HG02759 (cell line): ENCODE measurements around the gene EPG5.
"Not testable (repeated sequence)": the region's sequence is repeated elsewhere in the genome, so short reads cannot be mapped to it uniquely, and the experiment has no call there.

Experiments
- ATAC-seq: cut with Tn5 transposase; IDR thresholded peaks from one replicate; pipeline ENCODE4 v1.9.1; 2021; ENCODE audit warnings: mild to moderate bottlenecking, moderate library complexity; ENCODE audit not compliant: unreplicated experiment

Gene EPG5

DNA sequence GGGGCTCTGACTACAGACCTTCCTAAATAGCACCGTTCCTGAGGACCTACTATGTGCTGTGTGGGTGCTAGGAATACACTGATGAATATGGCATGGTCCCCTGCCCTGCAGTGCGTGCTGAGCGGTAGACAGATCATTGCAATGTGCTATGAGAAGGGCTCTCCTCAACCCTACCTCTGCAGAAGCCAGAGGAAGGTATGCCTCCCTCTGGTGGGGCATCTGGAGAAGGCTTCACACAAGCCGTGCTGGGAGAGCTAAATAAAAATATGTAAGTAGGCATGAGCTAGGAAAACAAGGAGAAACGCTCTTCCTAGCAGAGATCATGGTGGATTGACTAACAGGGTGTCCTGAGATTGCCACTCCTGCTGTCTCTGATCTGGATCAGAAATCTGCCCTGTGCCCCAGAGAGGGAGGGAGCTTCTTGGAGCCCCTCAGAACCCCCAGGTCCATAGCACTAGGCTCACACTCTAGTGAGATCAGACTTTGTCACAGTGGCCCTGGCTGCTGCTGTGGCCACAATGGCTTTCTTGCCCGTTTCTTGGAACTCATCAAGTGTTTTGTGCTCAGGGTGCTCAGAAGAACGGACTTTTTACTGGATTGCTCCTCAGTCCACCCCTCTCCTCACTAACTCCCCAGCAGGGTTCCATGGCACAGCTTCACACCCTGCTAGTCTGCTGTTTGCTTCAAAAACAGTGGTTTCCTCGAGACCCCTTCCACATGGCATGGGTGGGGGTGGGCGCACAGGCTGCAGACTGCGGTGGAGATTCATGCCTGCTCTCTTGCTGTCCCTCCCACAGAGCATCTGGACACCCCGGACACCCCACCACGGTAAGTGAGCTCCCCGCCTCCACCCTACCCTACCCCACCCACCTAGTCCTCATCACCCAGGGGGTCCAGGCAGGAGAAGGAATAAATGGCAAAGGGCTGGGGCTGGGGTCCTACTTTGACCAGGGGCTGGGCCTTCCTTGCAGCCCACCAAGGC, 127.4 kb downstream of the EPG5 start:
- ATAC-seq = no peak

DNA sequence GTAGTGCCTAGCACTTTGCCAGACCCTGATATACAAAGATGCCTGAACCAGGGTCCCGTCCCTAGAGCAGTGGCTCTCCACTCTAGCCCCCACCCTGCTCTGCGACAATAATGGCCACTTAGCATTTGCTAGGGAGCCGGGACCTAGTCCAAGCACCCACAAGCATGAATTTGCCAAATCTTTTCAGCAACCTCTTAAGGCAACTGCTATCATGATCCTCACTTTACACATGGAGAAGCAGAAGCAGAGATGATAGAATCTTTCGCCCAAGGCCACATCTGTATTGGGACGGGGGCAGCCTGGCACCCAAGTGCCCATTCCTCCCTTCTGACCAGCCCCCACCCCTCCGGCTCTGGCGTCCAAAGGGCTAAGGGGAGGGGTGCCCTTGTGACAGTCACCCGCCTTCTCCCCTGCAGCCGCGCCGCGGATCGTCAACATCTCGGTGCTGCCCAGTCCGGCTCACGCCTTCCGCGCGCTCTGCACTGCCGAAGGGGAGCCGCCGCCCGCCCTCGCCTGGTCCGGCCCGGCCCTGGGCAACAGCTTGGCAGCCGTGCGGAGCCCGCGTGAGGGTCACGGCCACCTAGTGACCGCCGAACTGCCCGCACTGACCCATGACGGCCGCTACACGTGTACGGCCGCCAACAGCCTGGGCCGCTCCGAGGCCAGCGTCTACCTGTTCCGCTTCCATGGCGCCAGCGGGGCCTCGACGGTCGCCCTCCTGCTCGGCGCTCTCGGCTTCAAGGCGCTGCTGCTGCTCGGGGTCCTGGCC, 128.6 kb downstream of the EPG5 start:
- ATAC-seq = no peak

GRCh38 chr18:45837283-45838070, 129.7 kb downstream of the EPG5 start:
- ATAC-seq = peak; percentile 72

- ATAC-seq = no peak
These were observed 130.6 kb downstream of the EPG5 start for GRCh38 chr18:45836242-45837205.

DNA sequence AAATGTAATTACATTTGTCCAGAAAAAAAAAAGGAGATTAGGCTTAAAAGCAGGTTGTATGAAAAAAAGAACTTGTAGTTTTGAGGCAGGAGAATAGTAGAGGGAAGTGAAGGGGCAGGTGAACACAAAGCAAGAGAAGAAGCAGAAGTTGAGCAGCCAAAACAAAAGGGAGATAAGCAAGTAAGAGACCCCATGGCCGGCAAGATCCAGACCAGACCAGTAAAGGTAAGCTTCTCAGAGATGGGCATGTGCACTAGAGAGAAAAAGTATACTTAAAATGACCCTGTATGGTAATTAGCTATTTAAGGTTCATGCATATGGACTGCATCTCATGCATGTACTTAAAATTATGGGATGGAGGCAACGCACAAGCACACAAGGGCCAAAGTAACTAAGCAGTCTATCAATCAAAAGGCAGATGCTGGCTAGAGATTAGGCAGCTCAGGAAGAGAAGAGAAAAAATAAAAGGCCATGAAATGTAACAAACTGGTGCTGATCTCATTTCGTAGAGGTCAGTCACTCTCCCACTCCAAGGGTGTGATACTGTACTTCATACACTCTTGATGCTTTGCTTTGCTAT, 132.0 kb downstream of the EPG5 start:
- ATAC-seq = no peak

- no peak for ATAC-seq
These were observed 132.8 kb downstream of the EPG5 start for GRCh38 chr18:45834306-45834705.

DNA sequence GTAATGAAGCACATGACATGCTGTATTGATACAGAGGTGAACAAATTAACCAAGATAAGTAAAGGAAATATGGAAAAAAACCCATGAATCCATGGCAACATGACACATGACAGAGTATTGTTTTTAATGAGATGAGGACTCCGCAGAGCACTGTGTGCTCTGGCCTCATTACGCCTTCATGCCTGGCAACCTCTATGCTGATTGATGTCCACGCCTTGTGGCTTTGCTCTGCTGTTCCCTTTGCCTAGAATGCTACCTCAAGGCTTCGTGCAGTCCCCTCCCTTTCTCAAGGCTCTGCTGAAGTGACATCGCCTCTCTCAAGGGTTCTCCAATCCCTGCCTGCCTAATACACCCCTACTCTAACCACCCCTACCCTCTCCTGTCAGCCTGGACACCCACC, 133.3 kb downstream of the EPG5 start:
- no peak for ATAC-seq

GRCh38 chr18:45830917-45831316, 136.2 kb downstream of the EPG5 start:
- no peak for ATAC-seq

GRCh38 chr18:45829855-45830254, 137.3 kb downstream of the EPG5 start:
- no peak for ATAC-seq

DNA sequence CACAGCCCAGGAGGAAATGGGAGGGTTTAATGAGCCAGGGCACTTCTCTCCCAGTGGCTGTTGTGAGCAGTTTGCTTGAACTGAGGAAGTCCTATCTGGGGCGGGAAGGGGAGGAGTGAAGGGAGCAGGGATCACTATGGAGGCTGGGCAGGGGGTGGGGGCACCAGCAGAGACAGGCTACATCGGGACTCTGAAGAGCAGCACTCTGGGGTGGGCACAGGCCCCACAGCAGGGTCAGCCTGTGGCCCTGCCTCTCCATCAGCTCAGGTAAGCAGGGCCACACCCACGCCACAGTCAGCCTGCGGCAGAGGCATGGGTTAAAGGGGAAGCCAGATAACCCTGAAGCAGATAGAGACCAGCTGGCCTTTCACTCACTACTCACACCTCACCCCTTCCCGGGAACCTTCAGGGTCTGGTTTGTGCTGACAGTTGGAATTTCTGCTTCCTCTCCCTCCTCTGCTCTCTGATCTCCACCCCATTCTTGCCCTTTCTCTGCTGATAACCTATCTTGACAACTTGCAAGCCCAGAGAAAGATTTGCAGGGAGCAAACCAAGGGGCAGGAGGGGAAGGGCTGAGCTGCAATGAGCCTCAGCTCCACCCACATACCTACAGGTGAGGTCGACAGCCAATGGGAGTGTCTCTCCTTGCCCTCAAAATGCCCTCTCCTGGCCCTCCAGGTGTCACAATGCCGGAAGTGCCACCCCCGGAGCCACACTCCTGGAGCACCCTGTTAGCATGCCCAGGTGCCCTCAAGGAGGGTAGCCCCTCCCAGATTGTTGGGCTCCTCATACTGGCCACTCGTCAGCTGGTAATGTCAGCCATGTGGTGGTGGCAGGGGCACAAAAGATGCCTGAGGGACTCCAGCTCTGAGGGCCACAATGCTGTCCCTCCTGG, 138.0 kb downstream of the EPG5 start:
- no peak for ATAC-seq

GRCh38 chr18:45826716-45827115, 140.4 kb downstream of the EPG5 start:
- not testable (repeated sequence) for ATAC-seq

GRCh38 chr18:45826084-45826483, 141.0 kb downstream of the EPG5 start:
- ATAC-seq = no peak

GRCh38 chr18:45825258-45826044, 141.7 kb downstream of the EPG5 start, which contains the start of gene SIGLEC15:
Gene SIGLEC15 (plus strand): TSS chr18:45825675. CDS start chr18:45825729, 54 bp downstream.
- no peak for ATAC-seq

DNA sequence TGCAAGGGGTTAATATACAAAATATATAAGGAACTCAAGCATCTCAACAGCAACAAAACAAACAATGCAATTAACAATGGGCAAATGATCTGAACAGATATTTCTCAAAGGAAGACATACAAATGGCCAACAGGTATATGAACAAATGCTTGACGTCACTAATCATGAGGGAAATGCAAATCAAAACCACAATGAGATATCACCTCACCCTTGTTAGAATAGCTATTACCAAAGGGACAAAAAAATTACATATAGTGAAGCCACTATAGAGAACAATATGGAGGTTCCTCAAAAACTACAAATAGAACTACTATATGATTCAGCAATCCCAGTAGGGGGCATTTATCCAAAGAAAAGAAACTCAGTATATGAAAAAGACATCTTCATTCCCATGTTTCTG, 145.4 kb downstream of the EPG5 start:
- no peak for ATAC-seq

DNA sequence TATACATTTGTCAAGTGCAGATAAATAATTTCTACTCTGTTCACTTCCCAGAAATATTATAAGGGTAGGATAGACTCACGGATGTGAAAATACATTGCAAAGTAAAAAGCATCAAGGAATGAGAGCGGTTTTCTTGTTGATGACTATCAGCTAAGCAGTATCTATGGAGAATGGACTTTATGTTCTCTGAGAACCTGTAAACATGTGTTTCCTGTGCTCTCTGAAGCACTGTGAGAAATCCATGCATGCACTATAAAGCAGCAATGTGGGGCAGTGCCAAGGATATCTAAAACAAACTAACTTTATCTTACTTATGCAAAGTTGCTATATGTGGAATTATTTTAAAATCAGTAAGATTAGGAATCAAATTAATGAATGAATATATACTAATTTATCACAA, 146.1 kb downstream of the EPG5 start:
- no peak for ATAC-seq

- ATAC-seq = no peak
These were observed 146.9 kb downstream of the EPG5 start for GRCh38 chr18:45820106-45820745.

- not testable (repeated sequence) for ATAC-seq
These were observed 148.4 kb downstream of the EPG5 start for GRCh38 chr18:45818765-45819164.
